Heart right ventricle (tissue), 16 donors: ENCODE measurements around the gene LOXL3. TPM values are rescaled to one million over a fixed set of nuclear protein-coding genes. Genes with fewer than 3 reads are reported as not detected.

Experiments
- ATAC-seq, 8 donors: fragments of 200-7000 bp; cut with Tn5 transposase; one replicate each; pipeline ENCODE4 v1.9.1; 2020; ENCODE audit warnings: mild to moderate bottlenecking in 8 of 8, moderate library complexity in 8 of 8, moderate number of reproducible peaks in 1 of 8
- DNase-seq, 2 donors: peaks; one replicate each; pipeline ENCODE4 v3.0.0-alpha.2; 2020
- H3K27ac ChIP-seq, 10 donors: fragments of 200-600 bp; sonication (generic) in 2 of 10; one replicate each; pipeline versions ENCODE4 v1.5.0 to v1.8.0; 2020 to 2022; ENCODE audit warnings: mild to moderate bottlenecking in 3 of 10
- H3K27me3 ChIP-seq, 7 donors: fragments of 200-600 bp; one replicate each; pipeline ENCODE4 v1.8.0; 2021 to 2022; ENCODE audit warnings: mild to moderate bottlenecking in 2 of 7
- H3K36me3 ChIP-seq, 9 donors: fragments of 200-600 bp; sonication (generic) in 1 of 9; one replicate each; pipeline versions ENCODE4 v1.5.0 to v1.8.0; 2020 to 2022; ENCODE audit warnings: mild to moderate bottlenecking in 2 of 9
- H3K4me1 ChIP-seq, 9 donors: fragments of 200-600 bp; sonication (generic) in 1 of 9; one replicate each; pipeline versions ENCODE4 v1.5.0 to v1.8.0; 2020 to 2022; ENCODE audit warnings: mild to moderate bottlenecking in 4 of 9
- H3K4me3 ChIP-seq, 10 donors: fragments of 200-600 bp; sonication (generic) in 2 of 10; one replicate each; pipeline versions ENCODE4 v1.5.0 to v1.8.0; 2020 to 2022; ENCODE audit warnings: mild to moderate bottlenecking in 7 of 10, moderate library complexity in 2 of 10
- H3K9me3 ChIP-seq, 11 donors: fragments of 200-600 bp in 10 of 11; sonication (generic) in 2 of 11; one replicate each; pipeline versions ENCODE4 v1.5.0 to v1.8.0; 2013 to 2022; ENCODE audit warnings: mild to moderate bottlenecking in 2 of 11, control low read depth in 1 of 11, moderate library complexity in 1 of 11
- WGBS, 2 donors: extraction: QIAGEN DNeasy Blood & Tissue Kit; methylation state at CpG; one replicate each; pipeline ENCODE4 v1.1.7; 2013; ENCODE audit warnings: inconsistent platforms in 1 of 2; 5-methylcytosine and 5-hydroxymethylcytosine counted together
- intact Hi-C, 10 donors: fragments of 100-400 bp; cut with DNase I; formaldehyde crosslinking; loops; one replicate each; pipeline versions ENCODE4 v1.11.1 to v1.14.2; 2022
- polyA plus RNA-seq, 2 donors: library from polyadenylated mRNA; stranded (reverse); fragments of 200-250 nt; gene quantifications; one replicate each; pipeline ENCODE4 v1.2.3, GENCODE V29; 2013
- total RNA-seq, 10 donors: library from RNA; stranded (reverse); fragmentation: NEBNext Ultra II Directional in 3 of 10; extraction: Animal tissue kit (Norgen Biotek cat#: 25700) in 3 of 10; gene quantifications; one replicate each; pipeline versions ENCODE4 v1.2.1 to v1.2.4, GENCODE V29; 2021 to 2023
- TF ChIP-seq, protein P1 (sequence below), 9 donors: fragments of 200-600 bp; sonication (generic) in 2 of 9; IDR thresholded peaks; one replicate each; pipeline versions ENCODE4 v1.5.0 to v1.8.0; 2021 to 2022; ENCODE audit warnings: antibody characterized with exemption in 9 of 9, mild to moderate bottlenecking in 5 of 9, moderate library complexity in 1 of 9
- donor health status: Arrhythmogenic right ventricular cardiomyopathy.
- donor health status: ischemic (EF 13 %, LVEDD 7.1; RV severe dilation, severe dysfunction).
- donor health status: healthy with polysubstance abuse.
- donor health status: DM: no; HTN: yes; CAD: no.
- donor health status: DM: no; HTN: no; CAD: no.
- donor health status: ischemic (EF 25% LVEDD 6.9; RV normal size, moderate dysfunction).
- donor health status: ischemic (EF 25% LVEDD 5.7; RV mildly dilated, moderate dysfunction).
- donor health status: healthy.
- donor health status: DM: yes; HTN: yes; CAD: no.
- donor health status: Ischemic cardiomyopathy.
- donor health status: ischemic (EF 35%, LVEDD 5.7; RV mildly dilated, moderate dysfunction).
- donor health status: nonischemic (EF 11% LVEDD 7.7; RV severe dilation, severe dysfunction).
- donor health status: DM: yes; HTN: yes; CAD: no.
- donor health status: PGD.
- donor health status: ischemic (EF 29% LVEDD 5.4; RV normal size, mild dysfunction).
- donor health status: nonischemic (EF 23%, LVEDD 6.1; RV moderate dilation, normal function).

The LOXL3 gene
- total and polyA plus RNA-seq, 12 donors = 1.2 to 9.2 (median 2.6) TPM

- H3K36me3 ChIP-seq = peaks cover 0 to 11% (median 0%) of the 10 kb centered on the region in 9 donors
- no peaks in the 10 kb centered on the region for H3K9me3 ChIP-seq
- 28 to 35% methylated on average over 5 of the region's 5 CpGs for WGBS, 2 donors
- H3K4me3 ChIP-seq = no peak overlapping the region
- TF ChIP-seq, protein P1, sequence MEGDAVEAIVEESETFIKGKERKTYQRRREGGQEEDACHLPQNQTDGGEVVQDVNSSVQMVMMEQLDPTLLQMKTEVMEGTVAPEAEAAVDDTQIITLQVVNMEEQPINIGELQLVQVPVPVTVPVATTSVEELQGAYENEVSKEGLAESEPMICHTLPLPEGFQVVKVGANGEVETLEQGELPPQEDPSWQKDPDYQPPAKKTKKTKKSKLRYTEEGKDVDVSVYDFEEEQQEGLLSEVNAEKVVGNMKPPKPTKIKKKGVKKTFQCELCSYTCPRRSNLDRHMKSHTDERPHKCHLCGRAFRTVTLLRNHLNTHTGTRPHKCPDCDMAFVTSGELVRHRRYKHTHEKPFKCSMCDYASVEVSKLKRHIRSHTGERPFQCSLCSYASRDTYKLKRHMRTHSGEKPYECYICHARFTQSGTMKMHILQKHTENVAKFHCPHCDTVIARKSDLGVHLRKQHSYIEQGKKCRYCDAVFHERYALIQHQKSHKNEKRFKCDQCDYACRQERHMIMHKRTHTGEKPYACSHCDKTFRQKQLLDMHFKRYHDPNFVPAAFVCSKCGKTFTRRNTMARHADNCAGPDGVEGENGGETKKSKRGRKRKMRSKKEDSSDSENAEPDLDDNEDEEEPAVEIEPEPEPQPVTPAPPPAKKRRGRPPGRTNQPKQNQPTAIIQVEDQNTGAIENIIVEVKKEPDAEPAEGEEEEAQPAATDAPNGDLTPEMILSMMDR (IDR thresholded peaks at IDR 0.05) = no peak
- no peak overlapping the region for H3K27ac ChIP-seq
- peaks cover 3 to 16% (median 6%) of the 10 kb centered on the region in 9 donors for H3K4me1 ChIP-seq
- H3K27me3 ChIP-seq = peaks cover 0 to 31% (median 14%) of the 10 kb centered on the region in 7 donors
- DNase-seq (no peak), ATAC-seq (no peak)
- intact Hi-C loops = no loop called here
Observed at GRCh38 chr2:74559912-74560311, 6.2 kb upstream of the LOXL3 start.

DNA sequence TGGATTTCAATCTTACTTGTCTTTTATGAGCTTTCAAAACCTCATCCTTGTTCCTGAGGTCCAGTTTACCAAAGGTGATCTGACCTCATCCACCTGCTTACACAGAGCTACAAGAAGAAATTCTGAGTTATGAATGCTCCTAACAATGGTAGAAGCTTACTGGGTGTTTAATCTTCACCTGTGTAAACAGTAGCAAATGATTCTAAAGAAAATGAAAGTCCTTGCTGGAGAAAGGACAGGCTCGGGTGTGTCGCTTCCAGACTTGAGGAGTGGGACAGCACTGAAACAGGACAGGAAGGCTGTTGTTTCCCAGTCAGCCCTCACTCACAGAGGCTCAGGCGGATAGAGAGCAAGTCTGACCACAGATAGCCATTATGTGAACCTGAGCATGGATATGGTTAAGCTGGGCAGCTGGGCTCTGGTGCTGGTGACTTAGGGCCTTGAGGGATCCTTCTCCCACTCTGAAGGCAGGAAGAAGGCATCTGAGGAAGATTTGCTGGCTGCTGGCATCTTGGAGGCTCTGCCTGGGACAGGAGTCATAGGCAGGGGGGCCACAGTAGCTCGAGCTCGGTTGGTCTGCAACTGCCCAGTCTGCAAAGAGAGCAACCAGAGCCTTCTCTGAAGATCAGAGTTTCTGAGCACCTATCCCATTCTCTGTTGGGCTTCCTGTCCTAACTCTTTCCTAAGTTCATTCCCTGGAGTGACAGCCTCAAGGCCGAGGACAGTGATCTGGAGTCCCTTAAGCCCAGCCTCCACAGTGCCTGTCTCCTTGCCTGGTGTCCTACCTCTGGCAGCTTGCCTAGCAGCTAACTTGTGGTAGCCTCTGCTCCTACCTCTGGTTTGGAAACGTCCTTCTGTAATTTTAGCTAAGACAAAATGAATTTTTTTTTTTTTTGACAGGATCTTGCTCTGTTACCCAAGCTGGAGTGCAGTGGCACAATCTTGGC is 4.8 kb upstream of the LOXL3 start:
- TF ChIP-seq, protein P1 (IDR thresholded peaks at IDR 0.05) = no peak
- Histone ChIP-seq H3K4me1 (peaks cover 6 to 25% (median 11%) of the 10 kb centered on the region in 9 donors), H3K4me3 (no peak overlapping the region), H3K9me3 (no peaks in the 10 kb centered on the region), H3K36me3 (peaks cover 0 to 11% (median 0%) of the 10 kb centered on the region in 9 donors), H3K27me3 (peaks cover 0 to 26% (median 8%) of the 10 kb centered on the region in 7 donors), H3K27ac (no peak overlapping the region)
- DNase-seq (no peak), ATAC-seq (no peak)
- intact Hi-C loops = no loop called here
- WGBS, 2 donors = 67 to 78% methylated on average over 7 of the region's 7 CpGs

DNA sequence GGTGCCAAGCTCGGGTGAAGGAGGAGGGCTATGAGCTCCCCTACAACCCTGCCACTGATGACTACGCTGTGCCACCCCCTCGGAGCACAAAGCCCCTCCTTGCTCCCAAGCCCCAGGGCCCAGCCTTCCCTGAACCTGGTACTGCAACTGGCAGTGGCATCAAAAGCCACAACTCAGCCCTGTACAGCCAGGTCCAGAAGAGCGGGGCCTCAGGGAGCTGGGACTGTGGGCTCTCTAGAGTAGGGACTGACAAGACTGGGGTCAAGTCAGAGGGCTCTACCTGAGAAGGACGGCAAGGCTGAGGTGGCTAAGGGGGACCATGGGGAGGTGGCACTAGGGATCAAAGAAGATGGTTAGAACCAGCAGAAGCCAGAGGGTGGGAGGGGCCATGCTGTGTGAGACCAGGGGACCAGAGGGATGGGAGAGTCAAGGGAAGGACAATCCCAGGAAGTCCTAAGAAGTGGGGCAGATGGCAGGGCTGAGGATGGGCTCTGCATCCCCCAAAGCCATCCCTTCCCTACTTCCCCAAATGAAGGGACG is 3.2 kb upstream of the LOXL3 start:
- Histone ChIP-seq H3K27ac (no peak overlapping the region), H3K36me3 (peaks cover 0 to 11% (median 0%) of the 10 kb centered on the region in 9 donors), H3K27me3 (peaks cover 0 to 20% (median 0%) of the 10 kb centered on the region in 7 donors), H3K9me3 (no peaks in the 10 kb centered on the region), H3K4me3 (no peak overlapping the region), H3K4me1 (peaks cover 6 to 33% (median 11%) of the 10 kb centered on the region in 9 donors)
- DNase-seq (no peak), ATAC-seq (no peak)
- TF ChIP-seq, protein P1 (IDR thresholded peaks at IDR 0.05) = no peak
- intact Hi-C loops = no loop called here
- 91 to 93% methylated on average over 6 of the region's 6 CpGs for WGBS, 2 donors

GRCh38 chr2:74556159-74556558 is 2.4 kb upstream of the LOXL3 start:
- intact Hi-C loops = no loop called here
- DNase-seq (no peak), ATAC-seq (no peak)
- H3K4me3 ChIP-seq = peak overlapping the region in 3 of 10 donors; percentile 75 to 81 (median 79)
- peaks cover 0 to 20% (median 0%) of the 10 kb centered on the region in 7 donors for H3K27me3 ChIP-seq
- peaks cover 0 to 11% (median 0%) of the 10 kb centered on the region in 9 donors for H3K36me3 ChIP-seq
- WGBS, 2 donors = 82 to 86% methylated on average over 14 of the region's 14 CpGs
- peak overlapping the region in 4 of 10 donors; percentile 9 to 91 (median 90) for H3K27ac ChIP-seq
- H3K4me1 ChIP-seq = peaks cover 6 to 33% (median 11%) of the 10 kb centered on the region in 9 donors
- H3K9me3 ChIP-seq = no peaks in the 10 kb centered on the region
- TF ChIP-seq, protein P1 (IDR thresholded peaks at IDR 0.05) = no peak
